GM23338 (cell line): Measurements from ENCODE around the gene EVC. TPM values are rescaled to one million over a fixed set of nuclear protein-coding genes. Genes with fewer than 3 reads are reported as not detected.

Experiments
- ATAC-seq: fragments of 200-7000 bp; cut with Tn5 transposase; 3 replicates; pipeline ENCODE4 v1.9.1; 2020
- DNase-seq: peaks from one replicate; pipeline ENCODE4 v3.0.0-alpha.2; 2015; ENCODE audit warnings: low spot score
- H2AFZ ChIP-seq: fragments of 200-600 bp; sonication (generic); 2 replicates; pipeline ENCODE4 v1.8.0; 2016; ENCODE audit warnings: antibody characterized with exemption, mild to moderate bottlenecking, moderate library complexity
- H3F3A ChIP-seq: fragments of 200-600 bp; sonication (generic); replicated peaks from 2 replicates; pipeline ENCODE4 v1.8.0; 2017; ENCODE audit warnings: antibody characterized with exemption, mixed run types, low read depth
- H3K27ac ChIP-seq: fragments of 200-600 bp; sonication (generic); 2 replicates; pipeline ENCODE4 v1.6.1; 2016; ENCODE audit warnings: low read depth
- H3K27me3 ChIP-seq: fragments of 200-600 bp; sonication (generic); 2 replicates; pipeline ENCODE4 v1.8.0; 2016; ENCODE audit warnings: mild to moderate bottlenecking, mixed run types, moderate library complexity; ENCODE audit not compliant: insufficient read depth
- H3K36me3 ChIP-seq: fragments of 200-600 bp; sonication (generic); 2 replicates; pipeline ENCODE4 v1.8.0; 2016; ENCODE audit warnings: mild to moderate bottlenecking; ENCODE audit not compliant: insufficient read depth
- H3K4me1 ChIP-seq: fragments of 200-600 bp; sonication (generic); 2 replicates; pipeline ENCODE4 v1.8.0; 2016; ENCODE audit warnings: mild to moderate bottlenecking, moderate library complexity; ENCODE audit not compliant: insufficient read depth
- H3K4me2 ChIP-seq: fragments of 200-600 bp; sonication (generic); 2 replicates; pipeline ENCODE4 v1.7.1; 2017; ENCODE audit warnings: mixed run types
- H3K4me3 ChIP-seq: fragments of 200-600 bp; sonication (generic); 2 replicates; pipeline ENCODE4 v1.6.1; 2016; ENCODE audit warnings: mixed run types
- H3K79me2 ChIP-seq: fragments of 200-600 bp; sonication (generic); replicated peaks from 2 replicates; pipeline ENCODE4 v1.8.0; 2017; ENCODE audit warnings: mild to moderate bottlenecking; ENCODE audit not compliant: insufficient read depth
- H3K9me2 ChIP-seq: fragments of 200-600 bp; sonication (generic); 2 replicates; pipeline ENCODE4 v1.8.0; 2017; ENCODE audit not compliant: insufficient read depth
- H4K20me1 ChIP-seq: fragments of 200-600 bp; sonication (generic); replicated peaks from 2 replicates; pipeline ENCODE4 v1.8.0; 2017; ENCODE audit warnings: mild to moderate bottlenecking; ENCODE audit not compliant: insufficient read depth
- H3K27ac Mint-ChIP-seq: 2 replicates; pipeline ENCODE4 v1.8.0; 2020; ENCODE audit warnings: inconsistent platforms, mild to moderate bottlenecking, moderate library complexity, mixed read lengths
- H3K27me3 Mint-ChIP-seq: 3 replicates; pipeline ENCODE4 v1.8.0; 2022; ENCODE audit warnings: low read depth, mild to moderate bottlenecking, moderate library complexity, mixed read lengths, inconsistent platforms; ENCODE audit not compliant: insufficient read depth, poor library complexity
- H3K36me3 Mint-ChIP-seq: 3 replicates; pipeline ENCODE4 v1.8.0; 2021; ENCODE audit warnings: low read depth, mild to moderate bottlenecking, inconsistent platforms, moderate library complexity, mixed read lengths
- H3K4me1 Mint-ChIP-seq: 3 replicates; pipeline ENCODE4 v1.8.0; 2020; ENCODE audit warnings: mild to moderate bottlenecking, inconsistent platforms, mixed read lengths
- H3K4me3 Mint-ChIP-seq: 3 replicates; pipeline ENCODE4 v1.8.0; 2021; ENCODE audit warnings: moderate library complexity, mild to moderate bottlenecking, inconsistent platforms, mixed read lengths
- H3K9me3 Mint-ChIP-seq: 3 replicates; pipeline ENCODE4 v1.8.0; 2020; ENCODE audit warnings: moderate library complexity, mild to moderate bottlenecking, inconsistent platforms, mixed read lengths
- CREB1 ChIP-seq: fragments of 250-450 bp; sonication (Bioruptor Pico); IDR thresholded peaks from 2 replicates; pipeline ENCODE4 v1.5.0; 2020; ENCODE audit warnings: low read depth, mild to moderate bottlenecking, moderate library complexity
- EZH2 ChIP-seq: fragments of 200-600 bp; sonication (generic); IDR thresholded peaks from one replicate; pipeline ENCODE4 v1.8.0; 2017; ENCODE audit warnings: antibody characterized with exemption, mild to moderate bottlenecking, low read depth; ENCODE audit not compliant: unreplicated experiment
- EZH2phosphoT487 ChIP-seq: fragments of 200-600 bp; sonication (generic); IDR thresholded peaks from one replicate; pipeline ENCODE4 v1.8.1; 2018; ENCODE audit warnings: antibody characterized with exemption; ENCODE audit not compliant: unreplicated experiment
- JUNB ChIP-seq: IDR thresholded peaks from one replicate; pipeline ENCODE4 v1.6.1; 2016; ENCODE audit warnings: antibody characterized with exemption; ENCODE audit not compliant: unreplicated experiment
- NANOG ChIP-seq: IDR thresholded peaks from 2 replicates; pipeline ENCODE4 v1.6.1; 2016; ENCODE audit warnings: antibody characterized with exemption, borderline replicate concordance
- POLR2AphosphoS5 ChIP-seq: IDR thresholded peaks from 2 replicates; pipeline ENCODE4 v1.6.1; 2016; ENCODE audit warnings: antibody characterized with exemption, low read depth
- STAT1 ChIP-seq: IDR thresholded peaks from one replicate; pipeline ENCODE4 v1.6.1; 2016; ENCODE audit warnings: antibody characterized with exemption; ENCODE audit not compliant: unreplicated experiment
- ZNF114 ChIP-seq: fragments of 250-450 bp; sonication (Bioruptor Pico); IDR thresholded peaks from 2 replicates; pipeline ENCODE4 v1.5.0; 2020; ENCODE audit warnings: mild to moderate bottlenecking, moderate library complexity
- ZNF331 ChIP-seq: fragments of 250-450 bp; sonication (Bioruptor Pico); IDR thresholded peaks from 2 replicates; pipeline ENCODE4 v1.5.0; 2020; ENCODE audit warnings: low read depth, mild to moderate bottlenecking, moderate library complexity
- polyA plus RNA-seq: library from polyadenylated mRNA; unstranded; fragments of >200 nt; fragmentation: Nextera tagmentation; extraction: Ambion mirVana; gene quantifications from 2 replicates; pipeline ENCODE4 v1.2.1, GENCODE V29; 2016
- total RNA-seq: library from RNA; depleted of rRNA; stranded (reverse); fragments of >200 nt; shearing (Covaris generic); gene quantifications from 2 replicates; pipeline ENCODE4 v1.2.3, GENCODE V29; 2014
- TF ChIP-seq, protein P1 (sequence below): IDR thresholded peaks from one replicate; pipeline ENCODE4 v1.6.1; 2018; ENCODE audit warnings: antibody characterized with exemption; ENCODE audit not compliant: unreplicated experiment
- TF ChIP-seq, protein P2 (sequence below): IDR thresholded peaks from 2 replicates; pipeline ENCODE4 v1.6.1; 2016; ENCODE audit warnings: antibody characterized with exemption
- TF ChIP-seq, protein P3 (sequence below), 2 experiments: fragments of 200-600 bp in 1 of 2; sonication (generic) in 1 of 2; conservative IDR thresholded peaks; 2 replicates each; pipeline versions ENCODE4 v1.5.1 to v1.6.1; 2016 to 2017; ENCODE audit warnings: antibody characterized with exemption in 2 of 2, low read depth in 2 of 2, mild to moderate bottlenecking in 2 of 2, moderate library complexity in 1 of 2

EVC gene
- total and polyA plus RNA-seq, 2 experiments from 2014 or later: 1.7 to 12.8 TPM

DNA sequence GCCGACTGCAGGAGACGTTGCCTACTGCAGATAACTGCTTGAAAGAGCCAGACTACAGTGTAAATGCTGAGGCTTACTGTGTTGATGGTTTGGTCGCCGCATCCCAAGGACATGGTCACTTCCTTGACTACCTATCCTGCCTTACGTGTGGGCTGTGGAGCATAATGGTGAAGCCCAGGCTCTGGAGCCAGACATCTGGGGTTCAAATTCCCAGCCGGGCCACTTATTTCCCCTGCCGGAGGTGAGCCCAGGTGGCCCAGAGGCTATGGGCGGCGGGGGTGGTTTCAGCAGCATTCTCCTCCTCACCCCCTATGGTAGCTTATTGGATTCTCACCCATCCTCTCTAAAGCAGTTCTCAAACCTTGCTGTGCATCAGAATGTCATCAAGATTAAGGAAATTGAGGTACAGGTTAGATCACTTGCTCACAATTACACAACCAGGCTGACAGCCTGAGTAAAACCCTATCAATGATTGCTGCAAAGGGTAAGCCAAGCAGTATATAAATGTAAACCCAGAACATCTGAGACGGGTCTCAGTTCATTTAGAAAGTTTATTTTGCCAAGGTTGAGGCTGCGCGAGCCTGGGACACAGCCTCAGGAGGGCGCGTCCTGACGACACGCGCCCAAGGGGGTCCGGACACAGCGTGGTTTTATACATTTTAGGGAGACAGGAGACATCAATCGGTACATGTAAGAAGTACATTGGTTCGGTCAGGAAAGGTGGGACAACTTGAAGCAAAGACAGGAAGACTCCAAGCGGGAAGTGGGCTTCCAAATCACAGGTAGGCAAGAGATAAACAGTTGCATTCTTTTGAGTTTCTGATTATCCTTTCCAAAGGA, 48.5 kb downstream of the EVC start (continued):
- no peak for TF ChIP-seq EZH2phosphoT487
- no peak for TF ChIP-seq ZNF114 (CRISPR knock-in tag)
- TF ChIP-seq, protein P1, sequence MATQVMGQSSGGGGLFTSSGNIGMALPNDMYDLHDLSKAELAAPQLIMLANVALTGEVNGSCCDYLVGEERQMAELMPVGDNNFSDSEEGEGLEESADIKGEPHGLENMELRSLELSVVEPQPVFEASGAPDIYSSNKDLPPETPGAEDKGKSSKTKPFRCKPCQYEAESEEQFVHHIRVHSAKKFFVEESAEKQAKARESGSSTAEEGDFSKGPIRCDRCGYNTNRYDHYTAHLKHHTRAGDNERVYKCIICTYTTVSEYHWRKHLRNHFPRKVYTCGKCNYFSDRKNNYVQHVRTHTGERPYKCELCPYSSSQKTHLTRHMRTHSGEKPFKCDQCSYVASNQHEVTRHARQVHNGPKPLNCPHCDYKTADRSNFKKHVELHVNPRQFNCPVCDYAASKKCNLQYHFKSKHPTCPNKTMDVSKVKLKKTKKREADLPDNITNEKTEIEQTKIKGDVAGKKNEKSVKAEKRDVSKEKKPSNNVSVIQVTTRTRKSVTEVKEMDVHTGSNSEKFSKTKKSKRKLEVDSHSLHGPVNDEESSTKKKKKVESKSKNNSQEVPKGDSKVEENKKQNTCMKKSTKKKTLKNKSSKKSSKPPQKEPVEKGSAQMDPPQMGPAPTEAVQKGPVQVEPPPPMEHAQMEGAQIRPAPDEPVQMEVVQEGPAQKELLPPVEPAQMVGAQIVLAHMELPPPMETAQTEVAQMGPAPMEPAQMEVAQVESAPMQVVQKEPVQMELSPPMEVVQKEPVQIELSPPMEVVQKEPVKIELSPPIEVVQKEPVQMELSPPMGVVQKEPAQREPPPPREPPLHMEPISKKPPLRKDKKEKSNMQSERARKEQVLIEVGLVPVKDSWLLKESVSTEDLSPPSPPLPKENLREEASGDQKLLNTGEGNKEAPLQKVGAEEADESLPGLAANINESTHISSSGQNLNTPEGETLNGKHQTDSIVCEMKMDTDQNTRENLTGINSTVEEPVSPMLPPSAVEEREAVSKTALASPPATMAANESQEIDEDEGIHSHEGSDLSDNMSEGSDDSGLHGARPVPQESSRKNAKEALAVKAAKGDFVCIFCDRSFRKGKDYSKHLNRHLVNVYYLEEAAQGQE: no peak

DNA sequence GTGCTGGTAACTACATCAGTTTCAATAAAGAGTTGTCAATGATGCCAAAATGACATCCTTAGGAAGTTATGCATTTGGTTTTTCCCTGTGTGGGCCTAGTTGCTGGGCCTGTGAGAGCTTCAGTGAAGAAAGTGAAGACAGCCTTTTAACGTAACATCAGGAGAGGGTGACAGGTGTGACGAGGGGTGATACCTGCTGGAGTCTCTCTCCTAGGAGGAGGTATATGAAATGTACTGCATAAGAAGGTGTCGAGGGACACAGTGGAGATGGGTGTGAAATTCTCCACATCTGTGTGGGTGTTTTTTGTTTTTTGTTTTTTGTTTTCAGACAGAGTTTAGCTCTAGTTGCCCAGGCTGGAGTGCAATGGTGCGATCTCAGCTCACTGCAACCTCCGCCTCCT, 49.2 kb downstream of the EVC start:
- Histone ChIP-seq H3K4me2 (no peak overlapping the region), H3F3A (no peaks in the 10 kb centered on the region), H2AFZ (no peak overlapping the region), H3K9me2 (no peaks in the 10 kb centered on the region), H3K36me3 (no peaks in the 10 kb centered on the region), H3K79me2 (no peaks in the 10 kb centered on the region), H3K27me3 (no peaks in the 10 kb centered on the region), H3K27ac (no peak overlapping the region), H3K4me1 (no peaks in the 10 kb centered on the region), H3K4me3 (no peak overlapping the region), H4K20me1 (no peaks in the 10 kb centered on the region)
- H3K27me3 Mint-ChIP-seq: peaks cover 4% of the 10 kb centered on the region
- H3K27ac Mint-ChIP-seq: 0 out of 2 replicates have a peak overlapping the region, but pooled peaks have one; percentile 60
- H3K36me3 Mint-ChIP-seq: peaks cover 34% of the 10 kb centered on the region
- no peak overlapping the region for H3K4me3 Mint-ChIP-seq
- H3K4me1 Mint-ChIP-seq: peaks cover 14% of the 10 kb centered on the region
- H3K9me3 Mint-ChIP-seq: no peaks in the 10 kb centered on the region
- no peak for ATAC-seq
- no peak for DNase-seq
- TF ChIP-seq, protein P2, sequence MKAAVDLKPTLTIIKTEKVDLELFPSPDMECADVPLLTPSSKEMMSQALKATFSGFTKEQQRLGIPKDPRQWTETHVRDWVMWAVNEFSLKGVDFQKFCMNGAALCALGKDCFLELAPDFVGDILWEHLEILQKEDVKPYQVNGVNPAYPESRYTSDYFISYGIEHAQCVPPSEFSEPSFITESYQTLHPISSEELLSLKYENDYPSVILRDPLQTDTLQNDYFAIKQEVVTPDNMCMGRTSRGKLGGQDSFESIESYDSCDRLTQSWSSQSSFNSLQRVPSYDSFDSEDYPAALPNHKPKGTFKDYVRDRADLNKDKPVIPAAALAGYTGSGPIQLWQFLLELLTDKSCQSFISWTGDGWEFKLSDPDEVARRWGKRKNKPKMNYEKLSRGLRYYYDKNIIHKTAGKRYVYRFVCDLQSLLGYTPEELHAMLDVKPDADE: no peak
- TF ChIP-seq STAT1: no peak
- no peak for TF ChIP-seq NANOG
- no peak for TF ChIP-seq EZH2phosphoT487
- TF ChIP-seq, protein P3, sequence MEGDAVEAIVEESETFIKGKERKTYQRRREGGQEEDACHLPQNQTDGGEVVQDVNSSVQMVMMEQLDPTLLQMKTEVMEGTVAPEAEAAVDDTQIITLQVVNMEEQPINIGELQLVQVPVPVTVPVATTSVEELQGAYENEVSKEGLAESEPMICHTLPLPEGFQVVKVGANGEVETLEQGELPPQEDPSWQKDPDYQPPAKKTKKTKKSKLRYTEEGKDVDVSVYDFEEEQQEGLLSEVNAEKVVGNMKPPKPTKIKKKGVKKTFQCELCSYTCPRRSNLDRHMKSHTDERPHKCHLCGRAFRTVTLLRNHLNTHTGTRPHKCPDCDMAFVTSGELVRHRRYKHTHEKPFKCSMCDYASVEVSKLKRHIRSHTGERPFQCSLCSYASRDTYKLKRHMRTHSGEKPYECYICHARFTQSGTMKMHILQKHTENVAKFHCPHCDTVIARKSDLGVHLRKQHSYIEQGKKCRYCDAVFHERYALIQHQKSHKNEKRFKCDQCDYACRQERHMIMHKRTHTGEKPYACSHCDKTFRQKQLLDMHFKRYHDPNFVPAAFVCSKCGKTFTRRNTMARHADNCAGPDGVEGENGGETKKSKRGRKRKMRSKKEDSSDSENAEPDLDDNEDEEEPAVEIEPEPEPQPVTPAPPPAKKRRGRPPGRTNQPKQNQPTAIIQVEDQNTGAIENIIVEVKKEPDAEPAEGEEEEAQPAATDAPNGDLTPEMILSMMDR (conservative IDR thresholded peaks at IDR 0.05; ENCODE audit: low read depth in 2 of 2): no peak
- no peak for TF ChIP-seq CREB1 (CRISPR knock-in tag)
- TF ChIP-seq ZNF331: no peak
- TF ChIP-seq EZH2: no peak
- no peak for TF ChIP-seq POLR2AphosphoS5
- TF ChIP-seq JUNB: no peak
